Testis (tissue), 2 donors: ENCODE data around the gene ANO9.

Experiments used
- CTCF ChIP-seq, 3 experiments: fragments of 450-650 bp in 2 of 3; fragments of 200-600 bp in 1 of 3; sonication (generic) in 1 of 3; IDR thresholded peaks; one replicate each; pipeline ENCODE4 v1.5.1; 2016 to 2019; ENCODE audit warnings: antibody characterized with exemption in 3 of 3, mild to moderate bottlenecking in 2 of 3, moderate library complexity in 1 of 3
- POLR2A ChIP-seq: fragments of 450-650 bp; IDR thresholded peaks from one replicate; pipeline ENCODE4 v1.6.1; 2017; ENCODE audit warnings: antibody characterized with exemption, mild to moderate bottlenecking, moderate library complexity

- TF ChIP-seq CTCF (IDR thresholded peaks at IDR 0.05) = no peak
- TF ChIP-seq POLR2A = no peak
These were observed 47.2 kb upstream of the ANO9 start for GRCh38 chr11:488992-489391.
